ENCODE results near the gene ME3. TPM values are rescaled to one million over a fixed set of nuclear protein-coding genes. Genes with fewer than 3 reads are reported as not detected.

Gene ME3
- total RNA-seq, 1 experiment from 2014 or later: 83.8 TPM

- H3K4me3 ChIP-seq (ENCODE audit: low read length): no peak overlapping the region
- H3K9ac ChIP-seq (ENCODE audit: low read length): no peak overlapping the region
- no peaks in the 10 kb centered on the region for H3K9me2 ChIP-seq (replicated peaks; ENCODE audit: low read length)
- ChIA-PET CTCF (no interaction called here), POLR2A (ENCODE audit: unreplicated experiment) (no interaction called here)
- H2AFZ ChIP-seq (ENCODE audit: low read length): no peak overlapping the region
- H3K4me1 ChIP-seq (ENCODE audit: insufficient read depth, low read length): peaks cover 8% of the 10 kb centered on the region
- intact Hi-C loops (cut with micrococcal nuclease): no loop called here
- H4K20me1 ChIP-seq (ENCODE audit: low read length): no peaks in the 10 kb centered on the region
- no peaks in the 10 kb centered on the region for H3F3A ChIP-seq (ENCODE audit: low read length, unreplicated experiment)
- ATAC-seq (no peak), DNase-seq (no peak)
- H3K27me3 ChIP-seq (ENCODE audit: low read length): no peaks in the 10 kb centered on the region
- H3K27ac ChIP-seq (ENCODE audit: low read length): no peak overlapping the region
- H3K36me3 ChIP-seq (ENCODE audit: low read depth, low read length): no peaks in the 10 kb centered on the region
- BruUV-seq (replicated peaks): no TSS peak
- H3K9me3 ChIP-seq (ENCODE audit: low read length): no peaks in the 10 kb centered on the region
- H3K4me2 ChIP-seq (ENCODE audit: low read length): no peak overlapping the region
- no peak for TF ChIP-seq CTCF (conservative IDR thresholded peaks at IDR 0.05; ENCODE audit: low read depth, low read length)
- no peak for TF ChIP-seq EZH2 (IDR thresholded peaks at IDR 0.05; ENCODE audit: low read length, unreplicated experiment)
- TF ChIP-seq EZH2phosphoT487 (IDR thresholded peaks at IDR 0.05; ENCODE audit: borderline replicate concordance, low read length): no peak
- no peaks in the 10 kb centered on the region for H3K79me2 ChIP-seq (ENCODE audit: low read length)
These were observed 31.6 kb upstream of the ME3 start for GRCh38 chr11:86703987-86704386.

- Histone ChIP-seq H3K27ac (ENCODE audit: low read length) (no peak overlapping the region), H3K27me3 (ENCODE audit: low read length) (no peaks in the 10 kb centered on the region), H4K20me1 (ENCODE audit: low read length) (no peaks in the 10 kb centered on the region), H3K4me1 (ENCODE audit: insufficient read depth, low read length) (peaks cover 9% of the 10 kb centered on the region), H3F3A (ENCODE audit: low read length, unreplicated experiment) (no peaks in the 10 kb centered on the region), H3K9ac (ENCODE audit: low read length) (no peak overlapping the region), H3K36me3 (ENCODE audit: low read depth, low read length) (no peaks in the 10 kb centered on the region), H3K9me2 (replicated peaks; ENCODE audit: low read length) (no peaks in the 10 kb centered on the region), H3K4me3 (ENCODE audit: low read length) (no peak overlapping the region), H2AFZ (ENCODE audit: low read length) (no peak overlapping the region), H3K4me2 (ENCODE audit: low read length) (no peak overlapping the region), H3K79me2 (ENCODE audit: low read length) (no peaks in the 10 kb centered on the region), H3K9me3 (ENCODE audit: low read length) (no peaks in the 10 kb centered on the region)
- intact Hi-C loops (cut with micrococcal nuclease): no loop called here
- no peak for ATAC-seq
- no TSS peak for BruUV-seq (replicated peaks)
- DNase-seq: no peak
- ChIA-PET CTCF (no interaction called here), POLR2A (ENCODE audit: unreplicated experiment) (no interaction called here)
- TF ChIP-seq CTCF (conservative IDR thresholded peaks at IDR 0.05; ENCODE audit: low read depth, low read length): no peak
- no peak for TF ChIP-seq EZH2phosphoT487 (IDR thresholded peaks at IDR 0.05; ENCODE audit: borderline replicate concordance, low read length)
- TF ChIP-seq EZH2 (IDR thresholded peaks at IDR 0.05; ENCODE audit: low read length, unreplicated experiment): no peak
These were observed 30.0 kb upstream of the ME3 start for GRCh38 chr11:86702220-86702983.

- Histone ChIP-seq H3K9ac (ENCODE audit: low read length) (no peak overlapping the region), H3K9me3 (ENCODE audit: low read length) (no peaks in the 10 kb centered on the region), H3K79me2 (ENCODE audit: low read length) (no peaks in the 10 kb centered on the region), H3K27me3 (ENCODE audit: low read length) (no peaks in the 10 kb centered on the region), H3K4me2 (ENCODE audit: low read length) (no peak overlapping the region), H3K9me2 (replicated peaks; ENCODE audit: low read length) (no peaks in the 10 kb centered on the region), H3K4me1 (ENCODE audit: insufficient read depth, low read length) (peaks cover 34% of the 10 kb centered on the region), H2AFZ (ENCODE audit: low read length) (no peak overlapping the region), H3K27ac (ENCODE audit: low read length) (no peak overlapping the region), H4K20me1 (ENCODE audit: low read length) (no peaks in the 10 kb centered on the region), H3K36me3 (ENCODE audit: low read depth, low read length) (no peaks in the 10 kb centered on the region), H3F3A (ENCODE audit: low read length, unreplicated experiment) (no peaks in the 10 kb centered on the region), H3K4me3 (ENCODE audit: low read length) (no peak overlapping the region)
- CTCF ChIA-PET: no interaction called here
- peak; percentile 25 for DNase-seq
- POLR2A ChIA-PET (ENCODE audit: unreplicated experiment): no interaction called here
- intact Hi-C loops (cut with micrococcal nuclease): no loop called here
- ATAC-seq: no peak
- TF ChIP-seq CTCF (conservative IDR thresholded peaks at IDR 0.05; ENCODE audit: low read depth, low read length) (no peak), EZH2phosphoT487 (IDR thresholded peaks at IDR 0.05; ENCODE audit: borderline replicate concordance, low read length) (no peak), EZH2 (IDR thresholded peaks at IDR 0.05; ENCODE audit: low read length, unreplicated experiment) (no peak)
- no TSS peak for BruUV-seq (replicated peaks)
These were observed 26.8 kb upstream of the ME3 start for GRCh38 chr11:86699040-86699791.
